Activated T-helper 1 cell treated with anti-CD3 and anti-CD28 coated beads, Interleukin-2, amount 50 U/mL, for 16 hours (primary cell): ENCODE data around the gene SRF.

Experiments used
- DNase-seq, 2 donors: peaks; one replicate each; pipeline ENCODE4 v3.0.0-alpha.2; 2020; ENCODE audit warnings: low read depth in 1 of 2, low spot score in 1 of 2

Gene SRF

GRCh38 chr6:43183441-43183840 is 12.4 kb downstream of the SRF start:
- no peak for DNase-seq

GRCh38 chr6:43184268-43184985 is 13.4 kb downstream of the SRF start:
- DNase-seq = no peak

GRCh38 chr6:43185391-43185985 is 14.4 kb downstream of the SRF start:
- DNase-seq = no peak

- DNase-seq = no peak
Observed at GRCh38 chr6:43186019-43186418, 14.9 kb downstream of the SRF start.

GRCh38 chr6:43186706-43187105 is 15.6 kb downstream of the SRF start:
- DNase-seq = no peak

- no peak for DNase-seq
Observed at GRCh38 chr6:43187821-43188220, 16.8 kb downstream of the SRF start.

GRCh38 chr6:43188426-43188825 is 17.4 kb downstream of the SRF start:
- DNase-seq = no peak

- DNase-seq = no peak
Observed at GRCh38 chr6:43189776-43190304, 18.8 kb downstream of the SRF start.

GRCh38 chr6:43192911-43193310 is 21.8 kb downstream of the SRF start:
- no peak for DNase-seq

GRCh38 chr6:43193929-43194328 is 22.9 kb downstream of the SRF start:
- no peak for DNase-seq

GRCh38 chr6:43196337-43196736 is 25.3 kb downstream of the SRF start:
- DNase-seq = no peak

GRCh38 chr6:43199912-43200311 is 28.8 kb downstream of the SRF start:
- DNase-seq = no peak

- no peak for DNase-seq
Observed at GRCh38 chr6:43200541-43200940, 29.5 kb downstream of the SRF start.

- no peak for DNase-seq
Observed at GRCh38 chr6:43202451-43202850, 31.4 kb downstream of the SRF start.

- no peak for DNase-seq
Observed at GRCh38 chr6:43203029-43203717, 32.1 kb downstream of the SRF start.

GRCh38 chr6:43203718-43204095 is 32.6 kb downstream of the SRF start:
- no peak for DNase-seq

GRCh38 chr6:43204271-43205105 is 33.4 kb downstream of the SRF start:
- no peak for DNase-seq

GRCh38 chr6:43205849-43206248 is 34.8 kb downstream of the SRF start:
- no peak for DNase-seq

- DNase-seq = no peak
Observed at GRCh38 chr6:43207286-43207685, 36.2 kb downstream of the SRF start.

- DNase-seq = no peak
Observed at GRCh38 chr6:43211955-43212354, 40.9 kb downstream of the SRF start.

- DNase-seq = no peak
Observed at GRCh38 chr6:43213431-43213830, 42.4 kb downstream of the SRF start.
